GM12878 (cell line): Measurements from ENCODE around the gene B4GALT3. TPM values are rescaled to one million over a fixed set of nuclear protein-coding genes. Genes with fewer than 3 reads are reported as not detected.

ENCODE experiments used
- ATAC-seq: fragments of 200-7000 bp; cut with Tn5 transposase; 3 replicates; pipeline ENCODE4 v1.9.1; 2020; ENCODE audit warnings: mild to moderate bottlenecking, moderate library complexity
- BruUV-seq: library from RNA; stranded (reverse); fragments of 400-500 nt; replicated peaks from 2 replicates; lab custom pipeline; 2021; lab: Mats Ljungman, UMichigan
- CTCF ChIA-PET: fragments of 300-600 bp; sonication (Branson Sonifier 250); formaldehyde crosslinking; extraction: SDS; loops from one replicate; lab custom pipeline; 2021; ENCODE audit warnings: inconsistent platforms; lab: Yijun Ruan, JAX
- POLR2A ChIA-PET: fragments of 350-600 bp; formaldehyde crosslinking; extraction: SDS; loops from one replicate; lab custom pipeline; 2021; ENCODE audit warnings: inconsistent platforms; lab: Charles Lee
- RAD21 ChIA-PET: fragments of 300-600 bp; sonication (Branson Sonifier 250); formaldehyde crosslinking; loops from one replicate; lab custom pipeline; 2023; ENCODE audit warnings: antibody characterized with exemption; ENCODE audit not compliant: unreplicated experiment; lab: Charles Lee
- SMC1A ChIA-PET: fragments of 300-600 bp; sonication (Branson Sonifier 250); formaldehyde crosslinking; loops from one replicate; lab custom pipeline; 2023; ENCODE audit not compliant: unreplicated experiment, uncharacterized antibody; lab: Charles Lee
- DNase-seq: peaks from one replicate; pipeline ENCODE4 v3.0.0-alpha.2; 2011; ENCODE audit warnings: low read depth, low spot score
- FAIRE-seq: peaks from 3 replicates; lab custom pipeline; 2011; peaks lifted over from hg19 to GRCh38; lab: Jason Lieb, UNC
- H2AFZ ChIP-seq: 2 replicates; pipeline ENCODE4 v1.6.0; 2011; ENCODE audit warnings: low read depth, low read length, control low read depth; ENCODE audit not compliant: control insufficient read depth
- H3K27ac ChIP-seq: 2 replicates; pipeline ENCODE4 v1.5.1; 2011; ENCODE audit warnings: control low read depth; ENCODE audit not compliant: control insufficient read depth, insufficient read depth
- H3K27me3 ChIP-seq, 2 experiments: replicated peaks in 1 of 2; 2 replicates each; pipeline versions ENCODE4 v1.6.0 to v1.6.1; 2011; ENCODE audit warnings: low read length in 1 of 2; ENCODE audit not compliant: control insufficient read depth in 2 of 2, insufficient read depth in 2 of 2
- H3K36me3 ChIP-seq, 2 experiments: 2 replicates each; pipeline ENCODE4 v1.5.1; 2011; ENCODE audit warnings: low read length in 1 of 2; ENCODE audit not compliant: control insufficient read depth in 2 of 2, insufficient read depth in 2 of 2
- H3K4me1 ChIP-seq: 2 replicates; pipeline ENCODE4 v1.6.1; 2011; ENCODE audit warnings: mild to moderate bottlenecking, low read length, moderate library complexity, mixed read lengths; ENCODE audit not compliant: control insufficient read depth, insufficient read depth
- H3K4me2 ChIP-seq: 2 replicates; pipeline ENCODE4 v1.6.0; 2011; ENCODE audit warnings: control low read depth; ENCODE audit not compliant: control insufficient read depth, insufficient read depth
- H3K4me3 ChIP-seq: fragments of 200-600 bp; sonication (generic); 2 replicates; pipeline ENCODE4 v1.5.1; 2016
- H3K79me2 ChIP-seq: 2 replicates; pipeline ENCODE4 v1.6.0; 2011; ENCODE audit warnings: low read length; ENCODE audit not compliant: control insufficient read depth, insufficient read depth
- H3K9ac ChIP-seq: 2 replicates; pipeline ENCODE4 v1.8.0; 2011; ENCODE audit warnings: low read length, control low read depth, mixed read lengths; ENCODE audit not compliant: control insufficient read depth, insufficient read depth
- H3K9me3 ChIP-seq: replicated peaks from 3 replicates; pipeline ENCODE4 v1.5.1; 2011; ENCODE audit warnings: mild to moderate bottlenecking, low read length; ENCODE audit not compliant: control insufficient read depth, insufficient read depth
- H4K20me1 ChIP-seq: 2 replicates; pipeline ENCODE4 v1.6.0; 2011; ENCODE audit not compliant: control insufficient read depth, insufficient read depth
- EGR1 ChIP-seq, 2 experiments: IDR thresholded peaks; 1 replicate in 1 of 2; 2 replicates in 1 of 2; pipeline ENCODE4 v1.6.1; 2011 to 2012; ENCODE audit warnings: low read depth in 2 of 2, low read length in 2 of 2, borderline replicate concordance in 1 of 2, mild to moderate bottlenecking in 1 of 2, moderate library complexity in 1 of 2
- ESRRA ChIP-seq: IDR thresholded peaks from 2 replicates; pipeline ENCODE4 v1.6.1; 2012; ENCODE audit warnings: mild to moderate bottlenecking, low read length, improper control_type of control experiment
- JUND ChIP-seq: IDR thresholded peaks from 2 replicates; pipeline ENCODE4 v1.6.1; 2012; ENCODE audit warnings: low read depth, mild to moderate bottlenecking, low read length, improper control_type of control experiment, moderate library complexity
- POLR2AphosphoS2 ChIP-seq: IDR thresholded peaks from 2 replicates; pipeline ENCODE4 v1.6.1; 2011; ENCODE audit warnings: low read depth, mild to moderate bottlenecking, low read length, improper control_type of control experiment, moderate library complexity
- POLR2AphosphoS5 ChIP-seq: IDR thresholded peaks from 2 replicates; pipeline ENCODE4 v1.6.1; 2011; ENCODE audit warnings: mild to moderate bottlenecking, low read length, inconsistent platforms
- RFX5 ChIP-seq: IDR thresholded peaks from 2 replicates; pipeline ENCODE4 v1.6.1; 2011; ENCODE audit warnings: low read depth, low read length, improper control_type of control experiment
- ZNF384 ChIP-seq: IDR thresholded peaks from 2 replicates; pipeline ENCODE4 v1.6.1; 2012; ENCODE audit warnings: low read depth, mild to moderate bottlenecking, low read length, improper control_type of control experiment, borderline replicate concordance
- WGBS: methylation state at CpG from one replicate; pipeline ENCODE4 v1.1.6; 2016; ENCODE audit warnings: low lambda C conversion rate; ENCODE audit not compliant: insufficient replicate concordance, insufficient coverage; ENCODE audit errors: missing lambda C conversion rate; 5-methylcytosine and 5-hydroxymethylcytosine counted together
- in situ Hi-C: fragments of 300-500 bp; cut with MboI; formaldehyde crosslinking; loops from 9 replicates; pipeline ENCODE4 v1.14.3; 2018; ENCODE audit warnings: mixed read lengths
- intact Hi-C: fragments of 100-400 bp; cut with micrococcal nuclease; formaldehyde crosslinking; loops from one replicate; pipeline ENCODE4 v1.14.2; 2022; ENCODE audit not compliant: unreplicated experiment
- polyA plus RNA-seq, 11 experiments: library from polyadenylated mRNA; depleted of rRNA in 4 of 11; unstranded in 6 of 11; stranded (reverse) in 5 of 11; fragments of >200 nt; fragmentation: Nextera tagmentation in 4 of 11; fragmentation: Illumina TruSeq in 1 of 11; extraction: Ambion mirVana in 4 of 11; extraction: Trizol in 1 of 11; gene quantifications; 1 replicate in 1 of 11; 2 replicates in 10 of 11; pipeline versions ENCODE4 v1.2.1 to v1.2.3, GENCODE V29; 2011 to 2016; ENCODE audit warnings: inconsistent platforms in 2 of 11, missing spikeins in 2 of 11, low read depth in 1 of 11
- total RNA-seq, 4 experiments: library from RNA; depleted of rRNA in 3 of 4; stranded (reverse); fragments of >200 nt in 3 of 4; fragmentation: Illumina TruSeq in 1 of 4; extraction: Trizol in 1 of 4; gene quantifications; 2 replicates each; pipeline versions ENCODE4 v1.2.1 to v1.2.3, GENCODE V29; 2013 to 2021
- TF ChIP-seq, protein P1 (sequence below): fragments of 450-650 bp; formaldehyde crosslinking; IDR thresholded peaks from 2 replicates; pipeline ENCODE4 v1.4.0; 2022; ENCODE audit warnings: mild to moderate bottlenecking, moderate library complexity
- TF ChIP-seq, protein P2 (sequence below): fragments of 450-650 bp; IDR thresholded peaks from 2 replicates; pipeline ENCODE4 v1.6.1; 2017; ENCODE audit warnings: antibody characterized with exemption, mild to moderate bottlenecking, moderate library complexity
- TF ChIP-seq, protein P3 (sequence below): fragments of 150-350 bp; IDR thresholded peaks from 2 replicates; pipeline ENCODE4 v1.6.1; 2016; ENCODE audit warnings: low read depth, low read length

The B4GALT3 gene
- total and polyA plus RNA-seq, 10 of the 15 experiments (the other 5 are each of a cell fraction or from before 2014, with no cell fraction given), result 27.1 to 58.9 (median 42.6) TPM

- TF ChIP-seq, protein P1, sequence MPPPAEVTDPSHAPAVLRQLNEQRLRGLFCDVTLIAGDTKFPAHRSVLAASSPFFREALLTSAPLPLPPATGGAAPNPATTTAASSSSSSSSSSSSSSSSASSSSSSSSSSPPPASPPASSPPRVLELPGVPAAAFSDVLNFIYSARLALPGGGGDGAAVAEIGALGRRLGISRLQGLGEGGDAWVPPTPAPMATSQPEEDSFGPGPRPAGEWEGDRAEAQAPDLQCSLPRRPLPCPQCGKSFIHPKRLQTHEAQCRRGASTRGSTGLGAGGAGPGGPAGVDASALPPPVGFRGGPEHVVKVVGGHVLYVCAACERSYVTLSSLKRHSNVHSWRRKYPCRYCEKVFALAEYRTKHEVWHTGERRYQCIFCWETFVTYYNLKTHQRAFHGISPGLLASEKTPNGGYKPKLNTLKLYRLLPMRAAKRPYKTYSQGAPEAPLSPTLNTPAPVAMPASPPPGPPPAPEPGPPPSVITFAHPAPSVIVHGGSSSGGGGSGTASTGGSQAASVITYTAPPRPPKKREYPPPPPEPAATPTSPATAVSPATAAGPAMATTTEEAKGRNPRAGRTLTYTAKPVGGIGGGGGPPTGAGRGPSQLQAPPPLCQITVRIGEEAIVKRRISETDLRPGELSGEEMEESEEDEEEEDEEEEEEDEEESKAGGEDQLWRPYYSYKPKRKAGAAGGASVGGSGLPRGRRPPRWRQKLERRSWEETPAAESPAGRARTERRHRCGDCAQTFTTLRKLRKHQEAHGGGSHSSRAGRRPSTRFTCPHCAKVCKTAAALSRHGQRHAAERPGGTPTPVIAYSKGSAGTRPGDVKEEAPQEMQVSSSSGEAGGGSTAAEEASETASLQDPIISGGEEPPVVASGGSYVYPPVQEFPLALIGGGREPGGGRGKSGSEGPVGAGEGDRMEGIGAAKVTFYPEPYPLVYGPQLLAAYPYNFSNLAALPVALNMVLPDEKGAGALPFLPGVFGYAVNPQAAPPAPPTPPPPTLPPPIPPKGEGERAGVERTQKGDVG (CRISPR knock-in tag), result no peak
- TF ChIP-seq, protein P2, sequence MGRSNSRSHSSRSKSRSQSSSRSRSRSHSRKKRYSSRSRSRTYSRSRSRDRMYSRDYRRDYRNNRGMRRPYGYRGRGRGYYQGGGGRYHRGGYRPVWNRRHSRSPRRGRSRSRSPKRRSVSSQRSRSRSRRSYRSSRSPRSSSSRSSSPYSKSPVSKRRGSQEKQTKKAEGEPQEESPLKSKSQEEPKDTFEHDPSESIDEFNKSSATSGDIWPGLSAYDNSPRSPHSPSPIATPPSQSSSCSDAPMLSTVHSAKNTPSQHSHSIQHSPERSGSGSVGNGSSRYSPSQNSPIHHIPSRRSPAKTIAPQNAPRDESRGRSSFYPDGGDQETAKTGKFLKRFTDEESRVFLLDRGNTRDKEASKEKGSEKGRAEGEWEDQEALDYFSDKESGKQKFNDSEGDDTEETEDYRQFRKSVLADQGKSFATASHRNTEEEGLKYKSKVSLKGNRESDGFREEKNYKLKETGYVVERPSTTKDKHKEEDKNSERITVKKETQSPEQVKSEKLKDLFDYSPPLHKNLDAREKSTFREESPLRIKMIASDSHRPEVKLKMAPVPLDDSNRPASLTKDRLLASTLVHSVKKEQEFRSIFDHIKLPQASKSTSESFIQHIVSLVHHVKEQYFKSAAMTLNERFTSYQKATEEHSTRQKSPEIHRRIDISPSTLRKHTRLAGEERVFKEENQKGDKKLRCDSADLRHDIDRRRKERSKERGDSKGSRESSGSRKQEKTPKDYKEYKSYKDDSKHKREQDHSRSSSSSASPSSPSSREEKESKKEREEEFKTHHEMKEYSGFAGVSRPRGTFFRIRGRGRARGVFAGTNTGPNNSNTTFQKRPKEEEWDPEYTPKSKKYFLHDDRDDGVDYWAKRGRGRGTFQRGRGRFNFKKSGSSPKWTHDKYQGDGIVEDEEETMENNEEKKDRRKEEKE, result no peak
Measured at GRCh38 chr1:161222175-161223019, 45.1 kb upstream of the B4GALT3 start (continued).

GRCh38 chr1:161220002-161220401 lies 42.7 kb upstream of the B4GALT3 start:
- WGBS, result 55% methylated on average over 5 of the region's 5 CpGs
- ChIA-PET SMC1A (interaction anchor here (0.6 to 1.9 kb wide), 10 partner anchors 10 to 150 kb away, joined by 3 to 9 read pairs (median 4); partner anchors contain the start of genes ARHGAP30 and PPOX), POLR2A (interaction anchor here (0.5 to 5.7 kb wide), 2 partner anchors 17 to 150 kb away, joined by 3 to 24 read pairs; partner anchors contain the start of genes ARHGAP30 and NDUFS2), RAD21 (interaction anchor here (1.6 to 2.1 kb wide), 3 partner anchors 9 to 162 kb away, joined by 3 to 6 read pairs (median 4); no protein-coding TSS in a partner anchor), CTCF (interaction anchor here (1.2 to 17.1 kb wide), 7 partner anchors 10 to 162 kb away, joined by 3 to 385 read pairs (median 12); partner anchors contain the start of genes CFAP126 and NDUFS2)
- in situ Hi-C loops (no loop called here), intact Hi-C loops (no loop called here)
- H3K36me3 ChIP-seq, result peaks cover 2 to 3% of the 10 kb centered on the region in 2 experiments; a peak in 2 of 4 replicates
- no peaks in the 10 kb centered on the region for H3K27me3 ChIP-seq
- DNase-seq, result no peak
- H3K4me2 ChIP-seq, result no peak overlapping the region
- no peak overlapping the region for H2AFZ ChIP-seq
- BruUV-seq, result no TSS peak
- H3K27ac ChIP-seq, result no peak overlapping the region
- H3K4me1 ChIP-seq, result peaks cover 22% of the 10 kb centered on the region
- no peaks in the 10 kb centered on the region for H4K20me1 ChIP-seq
- no peak for ATAC-seq
- no peak overlapping the region for H3K4me3 ChIP-seq
- H3K79me2 ChIP-seq, result no peaks in the 10 kb centered on the region
- no peak for FAIRE-seq
- H3K9ac ChIP-seq, result no peak overlapping the region
- H3K9me3 ChIP-seq, result no peaks in the 10 kb centered on the region
- TF ChIP-seq JUND (no peak), EGR1 (IDR thresholded peaks at IDR 0.05; ENCODE audit: borderline replicate concordance in 1 of 2, low read depth in 2 of 2, low read length in 2 of 2) (no peak), POLR2AphosphoS5 (no peak), ESRRA (no peak), RFX5 (no peak), POLR2AphosphoS2 (no peak), ZNF384 (no peak)
- TF ChIP-seq, protein P3, sequence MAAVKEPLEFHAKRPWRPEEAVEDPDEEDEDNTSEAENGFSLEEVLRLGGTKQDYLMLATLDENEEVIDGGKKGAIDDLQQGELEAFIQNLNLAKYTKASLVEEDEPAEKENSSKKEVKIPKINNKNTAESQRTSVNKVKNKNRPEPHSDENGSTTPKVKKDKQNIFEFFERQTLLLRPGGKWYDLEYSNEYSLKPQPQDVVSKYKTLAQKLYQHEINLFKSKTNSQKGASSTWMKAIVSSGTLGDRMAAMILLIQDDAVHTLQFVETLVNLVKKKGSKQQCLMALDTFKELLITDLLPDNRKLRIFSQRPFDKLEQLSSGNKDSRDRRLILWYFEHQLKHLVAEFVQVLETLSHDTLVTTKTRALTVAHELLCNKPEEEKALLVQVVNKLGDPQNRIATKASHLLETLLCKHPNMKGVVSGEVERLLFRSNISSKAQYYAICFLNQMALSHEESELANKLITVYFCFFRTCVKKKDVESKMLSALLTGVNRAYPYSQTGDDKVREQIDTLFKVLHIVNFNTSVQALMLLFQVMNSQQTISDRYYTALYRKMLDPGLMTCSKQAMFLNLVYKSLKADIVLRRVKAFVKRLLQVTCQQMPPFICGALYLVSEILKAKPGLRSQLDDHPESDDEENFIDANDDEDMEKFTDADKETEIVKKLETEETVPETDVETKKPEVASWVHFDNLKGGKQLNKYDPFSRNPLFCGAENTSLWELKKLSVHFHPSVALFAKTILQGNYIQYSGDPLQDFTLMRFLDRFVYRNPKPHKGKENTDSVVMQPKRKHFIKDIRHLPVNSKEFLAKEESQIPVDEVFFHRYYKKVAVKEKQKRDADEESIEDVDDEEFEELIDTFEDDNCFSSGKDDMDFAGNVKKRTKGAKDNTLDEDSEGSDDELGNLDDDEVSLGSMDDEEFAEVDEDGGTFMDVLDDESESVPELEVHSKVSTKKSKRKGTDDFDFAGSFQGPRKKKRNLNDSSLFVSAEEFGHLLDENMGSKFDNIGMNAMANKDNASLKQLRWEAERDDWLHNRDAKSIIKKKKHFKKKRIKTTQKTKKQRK, result no peak
